ENCODE data around the gene ASXL2. TPM values are rescaled to one million over a fixed set of nuclear protein-coding genes. Genes with fewer than 3 reads are reported as not detected.

The ASXL2 gene
- total RNA-seq, 4 donors from 2014 or later, result 4.6 to 29.7 (median 10.6) TPM

DNA sequence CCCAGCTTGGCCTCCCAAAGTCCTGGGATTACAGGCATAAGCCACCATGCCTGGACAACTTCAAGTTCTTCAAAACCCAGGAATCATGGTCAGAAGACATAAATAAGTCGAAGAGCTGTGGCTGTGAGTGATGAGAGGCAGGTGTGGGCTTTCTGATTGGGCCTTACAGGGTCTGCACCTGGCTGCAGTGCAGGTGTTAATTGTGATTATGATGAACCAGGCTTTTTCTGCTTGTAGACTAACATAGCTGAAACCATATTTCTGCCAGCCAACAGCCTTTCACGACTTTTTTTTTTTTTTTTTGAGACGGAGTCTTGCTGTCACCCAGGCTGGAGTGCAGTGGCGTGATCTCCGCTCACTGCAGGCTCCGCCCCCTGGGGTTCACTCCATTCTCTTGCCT lies 190.1 kb downstream of the ASXL2 start:
- H3K4me1 ChIP-seq, result no peaks in the 10 kb centered on the region
- no peak for DNase-seq
- H3K9me3 ChIP-seq, result no peaks in the 10 kb centered on the region
- no peak overlapping the region for H3K27ac ChIP-seq
- no peaks in the 10 kb centered on the region for H3K27me3 ChIP-seq
- no peak for TF ChIP-seq POLR2A (IDR thresholded peaks at IDR 0.05)
- TF ChIP-seq, protein P1, sequence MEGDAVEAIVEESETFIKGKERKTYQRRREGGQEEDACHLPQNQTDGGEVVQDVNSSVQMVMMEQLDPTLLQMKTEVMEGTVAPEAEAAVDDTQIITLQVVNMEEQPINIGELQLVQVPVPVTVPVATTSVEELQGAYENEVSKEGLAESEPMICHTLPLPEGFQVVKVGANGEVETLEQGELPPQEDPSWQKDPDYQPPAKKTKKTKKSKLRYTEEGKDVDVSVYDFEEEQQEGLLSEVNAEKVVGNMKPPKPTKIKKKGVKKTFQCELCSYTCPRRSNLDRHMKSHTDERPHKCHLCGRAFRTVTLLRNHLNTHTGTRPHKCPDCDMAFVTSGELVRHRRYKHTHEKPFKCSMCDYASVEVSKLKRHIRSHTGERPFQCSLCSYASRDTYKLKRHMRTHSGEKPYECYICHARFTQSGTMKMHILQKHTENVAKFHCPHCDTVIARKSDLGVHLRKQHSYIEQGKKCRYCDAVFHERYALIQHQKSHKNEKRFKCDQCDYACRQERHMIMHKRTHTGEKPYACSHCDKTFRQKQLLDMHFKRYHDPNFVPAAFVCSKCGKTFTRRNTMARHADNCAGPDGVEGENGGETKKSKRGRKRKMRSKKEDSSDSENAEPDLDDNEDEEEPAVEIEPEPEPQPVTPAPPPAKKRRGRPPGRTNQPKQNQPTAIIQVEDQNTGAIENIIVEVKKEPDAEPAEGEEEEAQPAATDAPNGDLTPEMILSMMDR (IDR thresholded peaks at IDR 0.05), result no peak
- H3K4me3 ChIP-seq, result no peak overlapping the region
- no peaks in the 10 kb centered on the region for H3K36me3 ChIP-seq
- intact Hi-C loops (cut with DNase I; ENCODE audit: low total_unique reads), result no loop called here

DNA sequence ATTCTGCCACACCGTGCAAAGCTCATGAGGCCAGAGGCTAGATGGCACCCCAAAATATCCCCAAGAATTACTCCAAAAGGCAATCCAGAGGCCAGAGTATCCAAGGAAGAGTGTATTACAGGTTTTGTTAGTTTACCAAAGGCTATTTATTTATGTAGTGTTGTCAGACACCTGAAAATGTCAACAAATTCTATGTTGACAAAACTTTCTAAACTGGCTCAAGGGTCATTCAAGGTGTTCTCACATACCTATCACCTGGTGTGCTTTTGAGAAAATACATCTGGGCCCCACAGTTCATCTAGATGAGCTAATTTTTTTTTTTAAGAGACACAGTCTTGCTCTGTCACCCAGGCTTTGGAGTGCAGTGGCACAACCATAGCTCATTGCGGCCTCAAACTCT lies 192.5 kb downstream of the ASXL2 start:
- H3K27me3 ChIP-seq, result no peaks in the 10 kb centered on the region
- no peak overlapping the region for H3K4me3 ChIP-seq
- no peak for DNase-seq
- H3K27ac ChIP-seq, result no peak overlapping the region
- TF ChIP-seq, protein P1 (IDR thresholded peaks at IDR 0.05), result no peak
- TF ChIP-seq POLR2A (IDR thresholded peaks at IDR 0.05), result no peak
- no peaks in the 10 kb centered on the region for H3K9me3 ChIP-seq
- no peaks in the 10 kb centered on the region for H3K36me3 ChIP-seq
- intact Hi-C loops (cut with DNase I; ENCODE audit: low total_unique reads), result no loop called here
- no peaks in the 10 kb centered on the region for H3K4me1 ChIP-seq

DNA sequence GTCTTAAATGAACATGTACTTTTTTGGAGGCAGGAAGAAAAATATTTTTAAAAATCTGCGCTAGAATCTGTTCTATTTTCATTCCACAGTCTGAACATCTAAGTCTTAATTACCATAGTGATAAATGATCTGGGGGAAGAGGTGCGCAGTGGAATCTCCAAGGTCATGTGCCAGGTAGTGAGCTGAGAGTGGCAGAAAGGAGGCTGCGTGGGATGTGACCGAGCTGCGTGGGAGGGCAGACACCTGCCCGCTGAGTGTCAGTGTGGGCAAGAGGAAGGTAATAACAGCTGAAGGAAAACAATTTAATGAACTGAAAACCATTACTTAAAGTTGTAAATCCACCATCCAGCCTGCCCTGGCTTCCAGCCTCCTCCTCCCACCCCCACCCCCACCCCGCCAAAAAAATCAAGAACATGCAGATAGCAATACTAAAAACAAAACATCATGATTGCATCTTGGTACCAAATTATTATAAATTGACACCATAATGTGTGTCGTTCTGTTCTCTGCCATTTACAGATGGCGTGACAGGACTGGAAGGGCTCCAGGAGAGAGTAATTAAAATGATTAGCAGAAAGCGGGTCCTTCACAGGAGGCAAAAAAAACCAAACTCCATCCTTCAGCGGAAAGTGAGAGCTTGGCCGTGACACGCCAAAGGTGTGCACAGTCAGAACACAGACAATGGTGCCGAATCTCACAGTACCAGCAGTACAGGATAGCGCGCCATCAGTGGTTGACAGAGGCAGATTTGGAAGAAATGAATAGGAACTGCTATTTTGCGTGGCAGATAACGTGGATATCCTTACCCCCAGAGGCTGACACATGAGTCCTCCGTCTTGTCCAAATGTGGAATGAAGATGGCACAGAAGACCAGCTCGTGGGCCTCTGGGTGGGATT lies 193.5 kb downstream of the ASXL2 start:
- DNase-seq, result no peak
- Histone ChIP-seq H3K27me3 (no peaks in the 10 kb centered on the region), H3K9me3 (no peaks in the 10 kb centered on the region), H3K36me3 (no peaks in the 10 kb centered on the region), H3K4me3 (no peak overlapping the region), H3K27ac (no peak overlapping the region), H3K4me1 (no peaks in the 10 kb centered on the region)
- no peak for TF ChIP-seq POLR2A (IDR thresholded peaks at IDR 0.05)
- TF ChIP-seq, protein P1 (IDR thresholded peaks at IDR 0.05), result no peak
- intact Hi-C loops (cut with DNase I; ENCODE audit: low total_unique reads), result no loop called here

Small RNAs within 50 kb of the gene (small RNA-seq; reads per million reads assigned to genes)
- not detected for gene NDUFB4P4
- gene RF00019, result not detected

Other genes with a start within 250 kb of the ASXL2 start
- 10 to 100 TPM; 12.4 to 28.8 (median 14.9) TPM for gene DTNB, start 204.9 kb downstream of the ASXL2 start, total RNA-seq
- 10 to 100 TPM in 1 of 4 donors, 1 to 10 TPM in 3; 3.5 to 12.6 (median 7.4) TPM for gene KIF3C, start 104.0 kb upstream of the ASXL2 start, total RNA-seq
- gene RAB10, start 155.6 kb upstream of the ASXL2 start, total RNA-seq, result 100 to 1,000 TPM in 2 of 4 donors, 10 to 100 TPM in 2; 45.9 to 219 (median 97.1) TPM